ENCODE measurements around the gene ELANE. TPM values are rescaled to one million over a fixed set of nuclear protein-coding genes. Genes with fewer than 3 reads are reported as not detected.
"Not testable (repeated sequence)": the region's sequence is repeated elsewhere in the genome, so short reads cannot be mapped to it uniquely, and the experiment has no call there.

ELANE gene
- total and polyA plus RNA-seq, 2 experiments from 2014 or later: not detected

GRCh38 chr19:813219-814151, 38.6 kb upstream of the ELANE start:
- Histone ChIP-seq H3K4me3 (no peak overlapping the region), H3K4me1 (ENCODE audit: low read depth) (no peaks in the 10 kb centered on the region), H3K36me3 (peaks cover 46% of the 10 kb centered on the region), H3K9me3 (ENCODE audit: low read depth) (no peaks in the 10 kb centered on the region), H3K27ac (no peak overlapping the region), H3K27me3 (no peaks in the 10 kb centered on the region)
- DNase-seq (ENCODE audit: low read depth in 1 of 2, low spot score in 1 of 2): no peak
- TF ChIP-seq CTCF (IDR thresholded peaks at IDR 0.05; ENCODE audit: low read depth, low read length): no peak

GRCh38 chr19:814152-815078, 37.7 kb upstream of the ELANE start:
- TF ChIP-seq CTCF (IDR thresholded peaks at IDR 0.05; ENCODE audit: low read depth, low read length): no peak
- DNase-seq (ENCODE audit: low read depth in 1 of 2, low spot score in 1 of 2): no peak
- Histone ChIP-seq H3K4me1 (ENCODE audit: low read depth) (no peaks in the 10 kb centered on the region), H3K4me3 (no peak overlapping the region), H3K36me3 (peaks cover 37% of the 10 kb centered on the region), H3K9me3 (ENCODE audit: low read depth) (no peaks in the 10 kb centered on the region), H3K27ac (no peak overlapping the region), H3K27me3 (no peaks in the 10 kb centered on the region)

GRCh38 chr19:815079-815774, 36.9 kb upstream of the ELANE start:
- Histone ChIP-seq H3K9me3 (ENCODE audit: low read depth) (no peaks in the 10 kb centered on the region), H3K36me3 (peaks cover 29% of the 10 kb centered on the region), H3K4me3 (no peak overlapping the region), H3K27ac (no peak overlapping the region), H3K4me1 (ENCODE audit: low read depth) (no peaks in the 10 kb centered on the region), H3K27me3 (no peaks in the 10 kb centered on the region)
- no peak for TF ChIP-seq CTCF (IDR thresholded peaks at IDR 0.05; ENCODE audit: low read depth, low read length)
- DNase-seq (ENCODE audit: low read depth in 1 of 2, low spot score in 1 of 2): no peak

GRCh38 chr19:815775-816499, 36.2 kb upstream of the ELANE start:
- DNase-seq (ENCODE audit: low read depth in 1 of 2, low spot score in 1 of 2): no peak
- TF ChIP-seq CTCF (IDR thresholded peaks at IDR 0.05; ENCODE audit: low read depth, low read length): no peak
- no peak overlapping the region for H3K4me3 ChIP-seq
- no peaks in the 10 kb centered on the region for H3K4me1 ChIP-seq (ENCODE audit: low read depth)
- no peak overlapping the region for H3K27ac ChIP-seq
- no peaks in the 10 kb centered on the region for H3K9me3 ChIP-seq (ENCODE audit: low read depth)
- no peaks in the 10 kb centered on the region for H3K27me3 ChIP-seq
- peaks cover 22% of the 10 kb centered on the region for H3K36me3 ChIP-seq

GRCh38 chr19:816500-816857, 35.6 kb upstream of the ELANE start:
- Histone ChIP-seq H3K27ac (no peak overlapping the region), H3K27me3 (no peaks in the 10 kb centered on the region), H3K36me3 (peaks cover 16% of the 10 kb centered on the region), H3K9me3 (ENCODE audit: low read depth) (no peaks in the 10 kb centered on the region), H3K4me3 (no peak overlapping the region), H3K4me1 (ENCODE audit: low read depth) (no peaks in the 10 kb centered on the region)
- no peak for TF ChIP-seq CTCF (IDR thresholded peaks at IDR 0.05; ENCODE audit: low read depth, low read length)
- DNase-seq (ENCODE audit: low read depth in 1 of 2, low spot score in 1 of 2): no peak

- not testable (repeated sequence) for H3K27me3 ChIP-seq; DNase-seq (ENCODE audit: low read depth in 1 of 2, low spot score in 1 of 2); H3K9me3 ChIP-seq (ENCODE audit: low read depth); H3K4me3 ChIP-seq; H3K4me1 ChIP-seq (ENCODE audit: low read depth); H3K27ac ChIP-seq; H3K36me3 ChIP-seq
These were observed 31.9 kb upstream of the ELANE start for GRCh38 chr19:820212-820611.

Data from cardiac muscle cell (in vitro differentiated cells and primary cell).